Osteocyte (in vitro differentiated cells): ENCODE results near the gene RABGAP1L. TPM values are rescaled to one million over a fixed set of nuclear protein-coding genes. Genes with fewer than 3 reads are reported as not detected.

Experiments
- DNase-seq: peaks from one replicate; pipeline ENCODE4 v3.0.0; 2021; ENCODE audit warnings: mixed read lengths; ENCODE audit not compliant: unreplicated experiment; ENCODE audit errors: extremely low spot score
- H3K27ac Mint-ChIP-seq: one replicate; pipeline ENCODE4 v1.8.0; 2021; ENCODE audit warnings: mild to moderate bottlenecking, mixed read lengths; ENCODE audit not compliant: unreplicated experiment
- H3K27me3 Mint-ChIP-seq: one replicate; pipeline ENCODE4 v1.8.0; 2021; ENCODE audit warnings: mixed read lengths; ENCODE audit not compliant: unreplicated experiment
- H3K36me3 Mint-ChIP-seq: one replicate; pipeline ENCODE4 v1.8.0; 2021; ENCODE audit warnings: mixed read lengths; ENCODE audit not compliant: unreplicated experiment
- H3K4me1 Mint-ChIP-seq: one replicate; pipeline ENCODE4 v1.8.0; 2021; ENCODE audit warnings: mixed read lengths; ENCODE audit not compliant: unreplicated experiment
- H3K4me3 Mint-ChIP-seq: one replicate; pipeline ENCODE4 v1.8.0; 2021; ENCODE audit warnings: mild to moderate bottlenecking, moderate library complexity, mixed read lengths; ENCODE audit not compliant: unreplicated experiment
- H3K9me3 Mint-ChIP-seq: one replicate; pipeline ENCODE4 v1.8.0; 2021; ENCODE audit warnings: mixed read lengths; ENCODE audit not compliant: unreplicated experiment
- total RNA-seq: library from RNA; stranded (reverse); gene quantifications from 2 replicates; pipeline ENCODE4 v1.2.1, GENCODE V29; 2021
- TF ChIP-seq, protein P1 (sequence below): fragments of 200-600 bp; sonication (generic); IDR thresholded peaks from 2 replicates; pipeline ENCODE4 v1.5.0; 2021; ENCODE audit warnings: antibody characterized with exemption, mild to moderate bottlenecking, moderate library complexity

RABGAP1L gene
- total RNA-seq, 1 donor from 2014 or later, result 29.3 TPM

DNA sequence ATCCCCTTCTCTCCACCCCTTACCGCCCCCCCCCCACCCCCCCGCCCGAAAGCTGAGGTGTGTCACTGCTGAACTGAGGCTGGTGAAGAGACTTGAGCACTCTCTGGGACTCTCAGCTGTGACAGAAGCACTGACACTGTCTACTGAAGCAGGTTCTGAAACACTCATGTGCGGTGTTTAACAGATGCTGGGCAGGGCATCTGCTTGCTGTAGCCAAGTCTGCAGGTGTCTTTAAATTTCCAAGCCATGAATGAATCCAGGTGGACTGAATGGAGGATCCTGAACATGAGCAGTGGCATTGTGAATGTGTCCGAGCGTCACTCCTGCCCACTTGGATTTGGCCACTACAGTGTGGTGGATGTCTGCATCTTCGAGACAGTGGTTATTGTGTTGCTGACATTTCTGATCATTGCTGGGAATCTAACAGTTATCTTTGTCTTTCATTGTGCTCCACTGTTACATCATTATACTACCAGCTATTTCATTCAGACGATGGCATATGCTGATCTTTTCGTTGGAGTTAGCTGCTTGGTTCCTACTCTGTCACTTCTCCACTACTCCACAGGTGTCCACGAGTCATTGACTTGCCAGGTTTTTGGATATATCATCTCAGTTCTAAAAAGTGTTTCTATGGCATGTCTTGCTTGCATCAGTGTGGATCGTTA lies 288.7 kb downstream of the RABGAP1L start, which contains the start of gene GPR52:
GPR52 (plus strand) TSS at position 99 of the 665 bp plus-strand sequence; CDS start at position 247, 148 bp downstream.
- Mint-ChIP-seq H3K36me3 (no peaks in the 10 kb centered on the region), H3K9me3 (no peaks in the 10 kb centered on the region), H3K27me3 (no peaks in the 10 kb centered on the region), H3K4me3 (no peak within 1 kb of the TSS), H3K4me1 (no peaks in the 10 kb centered on the region), H3K27ac (no peak within 1 kb of the TSS)
- DNase-seq, result no peak
- TF ChIP-seq, protein P1, sequence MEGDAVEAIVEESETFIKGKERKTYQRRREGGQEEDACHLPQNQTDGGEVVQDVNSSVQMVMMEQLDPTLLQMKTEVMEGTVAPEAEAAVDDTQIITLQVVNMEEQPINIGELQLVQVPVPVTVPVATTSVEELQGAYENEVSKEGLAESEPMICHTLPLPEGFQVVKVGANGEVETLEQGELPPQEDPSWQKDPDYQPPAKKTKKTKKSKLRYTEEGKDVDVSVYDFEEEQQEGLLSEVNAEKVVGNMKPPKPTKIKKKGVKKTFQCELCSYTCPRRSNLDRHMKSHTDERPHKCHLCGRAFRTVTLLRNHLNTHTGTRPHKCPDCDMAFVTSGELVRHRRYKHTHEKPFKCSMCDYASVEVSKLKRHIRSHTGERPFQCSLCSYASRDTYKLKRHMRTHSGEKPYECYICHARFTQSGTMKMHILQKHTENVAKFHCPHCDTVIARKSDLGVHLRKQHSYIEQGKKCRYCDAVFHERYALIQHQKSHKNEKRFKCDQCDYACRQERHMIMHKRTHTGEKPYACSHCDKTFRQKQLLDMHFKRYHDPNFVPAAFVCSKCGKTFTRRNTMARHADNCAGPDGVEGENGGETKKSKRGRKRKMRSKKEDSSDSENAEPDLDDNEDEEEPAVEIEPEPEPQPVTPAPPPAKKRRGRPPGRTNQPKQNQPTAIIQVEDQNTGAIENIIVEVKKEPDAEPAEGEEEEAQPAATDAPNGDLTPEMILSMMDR, result no peak

DNA sequence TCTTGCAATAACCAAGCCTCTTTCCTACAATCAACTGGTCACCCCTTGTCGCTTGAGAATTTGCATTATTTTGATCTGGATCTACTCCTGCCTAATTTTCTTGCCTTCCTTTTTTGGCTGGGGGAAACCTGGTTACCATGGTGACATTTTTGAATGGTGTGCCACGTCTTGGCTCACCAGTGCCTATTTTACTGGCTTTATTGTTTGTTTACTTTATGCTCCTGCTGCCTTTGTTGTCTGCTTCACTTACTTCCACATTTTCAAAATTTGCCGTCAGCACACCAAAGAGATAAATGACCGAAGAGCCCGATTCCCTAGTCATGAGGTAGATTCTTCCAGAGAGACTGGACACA lies 289.2 kb downstream of the RABGAP1L start:
- H3K36me3 Mint-ChIP-seq, result no peaks in the 10 kb centered on the region
- H3K4me1 Mint-ChIP-seq, result no peaks in the 10 kb centered on the region
- H3K27me3 Mint-ChIP-seq, result no peaks in the 10 kb centered on the region
- DNase-seq, result no peak
- H3K27ac Mint-ChIP-seq, result no peak overlapping the region
- H3K4me3 Mint-ChIP-seq, result no peak overlapping the region
- H3K9me3 Mint-ChIP-seq, result no peaks in the 10 kb centered on the region
- TF ChIP-seq, protein P1, result no peak

DNA sequence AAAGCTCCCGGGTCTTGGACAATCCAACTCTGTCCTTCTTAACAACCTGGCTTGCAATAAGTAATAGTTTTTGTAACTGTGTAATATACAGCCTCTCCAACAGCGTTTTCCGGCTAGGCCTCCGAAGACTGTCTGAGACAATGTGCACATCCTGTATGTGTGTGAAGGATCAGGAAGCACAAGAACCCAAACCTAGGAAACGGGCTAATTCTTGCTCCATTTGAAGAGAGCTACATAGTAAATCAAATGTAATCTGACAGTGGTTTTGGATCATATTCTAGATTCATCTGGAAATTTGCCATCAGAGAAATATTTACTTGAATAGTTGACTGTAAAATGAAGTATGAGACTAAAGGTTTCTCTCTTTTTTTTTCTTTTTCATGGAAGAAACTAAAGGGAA lies 289.7 kb downstream of the RABGAP1L start:
- Mint-ChIP-seq H3K36me3 (no peaks in the 10 kb centered on the region), H3K9me3 (no peaks in the 10 kb centered on the region), H3K27me3 (no peaks in the 10 kb centered on the region), H3K4me3 (no peak overlapping the region), H3K4me1 (no peaks in the 10 kb centered on the region), H3K27ac (no peak overlapping the region)
- no peak for DNase-seq
- TF ChIP-seq, protein P1, result no peak

DNA sequence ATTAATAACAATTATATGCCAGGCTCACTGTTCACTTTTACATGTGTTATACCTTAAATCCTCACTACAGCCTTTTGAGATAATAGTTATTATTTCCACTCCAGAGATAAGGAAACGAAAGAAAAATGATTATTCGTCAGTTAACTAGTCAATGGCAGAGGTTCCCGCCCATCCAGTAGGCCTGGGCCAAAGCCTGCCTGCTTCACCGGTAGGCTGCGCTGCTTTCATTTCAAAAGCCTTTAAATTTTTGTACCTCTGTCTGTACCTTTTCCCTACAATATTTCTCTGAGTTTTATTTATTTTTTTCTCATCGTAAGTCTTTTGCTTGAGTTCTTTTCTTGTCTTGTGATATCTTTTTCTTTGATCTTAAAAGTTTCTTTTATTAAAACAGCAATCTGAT lies 292.1 kb downstream of the RABGAP1L start:
- no peaks in the 10 kb centered on the region for H3K27me3 Mint-ChIP-seq
- TF ChIP-seq, protein P1, result no peak
- no peak overlapping the region for H3K27ac Mint-ChIP-seq
- H3K4me1 Mint-ChIP-seq, result no peaks in the 10 kb centered on the region
- H3K36me3 Mint-ChIP-seq, result no peaks in the 10 kb centered on the region
- H3K4me3 Mint-ChIP-seq, result no peak overlapping the region
- no peak for DNase-seq
- H3K9me3 Mint-ChIP-seq, result no peaks in the 10 kb centered on the region

DNA sequence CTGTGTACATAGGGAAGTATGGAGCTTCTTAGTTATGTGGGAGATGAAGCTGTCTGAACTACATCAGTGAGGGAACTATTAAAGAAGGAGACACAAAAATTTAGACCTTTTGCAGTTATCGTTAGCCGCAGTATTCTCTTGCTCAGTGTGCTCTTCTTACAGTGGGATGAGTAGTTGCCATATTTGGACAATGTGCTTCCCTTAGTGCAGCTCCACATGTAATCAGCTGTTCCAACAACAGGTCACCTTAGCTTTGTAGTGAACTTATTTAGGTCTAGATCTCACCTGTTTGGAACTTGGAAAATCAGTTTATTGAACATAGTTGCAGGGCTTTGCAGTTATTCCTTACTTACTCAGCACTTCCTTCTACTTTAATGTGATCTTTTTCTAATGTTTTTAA lies 306.5 kb downstream of the RABGAP1L start:
- no peaks in the 10 kb centered on the region for H3K4me1 Mint-ChIP-seq
- no peak for DNase-seq
- no peaks in the 10 kb centered on the region for H3K36me3 Mint-ChIP-seq
- no peaks in the 10 kb centered on the region for H3K9me3 Mint-ChIP-seq
- H3K27ac Mint-ChIP-seq, result no peak overlapping the region
- H3K27me3 Mint-ChIP-seq, result no peaks in the 10 kb centered on the region
- H3K4me3 Mint-ChIP-seq, result no peak overlapping the region
- TF ChIP-seq, protein P1, result no peak
